ENCODE measurements around the gene FKBP8.
"Not testable (repeated sequence)": the region's sequence is repeated elsewhere in the genome, so short reads cannot be mapped to it uniquely, and the experiment has no call there.

Gene FKBP8

DNA sequence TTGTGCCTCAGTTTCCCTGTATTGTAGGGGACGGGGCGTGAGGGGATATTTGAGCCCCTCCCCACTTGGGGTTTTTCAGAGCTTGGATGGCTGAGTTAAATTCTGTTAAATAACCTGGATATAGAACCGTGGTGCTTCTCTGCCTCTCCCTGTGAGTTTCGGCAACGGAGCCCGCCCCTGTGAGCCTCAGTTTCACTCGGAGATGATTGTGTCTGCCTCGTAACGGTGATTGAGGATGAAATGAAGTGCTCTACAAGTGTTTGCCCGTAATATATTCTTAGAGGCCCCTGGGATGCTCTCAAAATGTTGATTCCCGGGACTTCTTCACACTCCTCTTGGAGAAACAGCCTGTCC, 14.8 kb upstream of the FKBP8 start:
- DNase-seq, result no peak

DNA sequence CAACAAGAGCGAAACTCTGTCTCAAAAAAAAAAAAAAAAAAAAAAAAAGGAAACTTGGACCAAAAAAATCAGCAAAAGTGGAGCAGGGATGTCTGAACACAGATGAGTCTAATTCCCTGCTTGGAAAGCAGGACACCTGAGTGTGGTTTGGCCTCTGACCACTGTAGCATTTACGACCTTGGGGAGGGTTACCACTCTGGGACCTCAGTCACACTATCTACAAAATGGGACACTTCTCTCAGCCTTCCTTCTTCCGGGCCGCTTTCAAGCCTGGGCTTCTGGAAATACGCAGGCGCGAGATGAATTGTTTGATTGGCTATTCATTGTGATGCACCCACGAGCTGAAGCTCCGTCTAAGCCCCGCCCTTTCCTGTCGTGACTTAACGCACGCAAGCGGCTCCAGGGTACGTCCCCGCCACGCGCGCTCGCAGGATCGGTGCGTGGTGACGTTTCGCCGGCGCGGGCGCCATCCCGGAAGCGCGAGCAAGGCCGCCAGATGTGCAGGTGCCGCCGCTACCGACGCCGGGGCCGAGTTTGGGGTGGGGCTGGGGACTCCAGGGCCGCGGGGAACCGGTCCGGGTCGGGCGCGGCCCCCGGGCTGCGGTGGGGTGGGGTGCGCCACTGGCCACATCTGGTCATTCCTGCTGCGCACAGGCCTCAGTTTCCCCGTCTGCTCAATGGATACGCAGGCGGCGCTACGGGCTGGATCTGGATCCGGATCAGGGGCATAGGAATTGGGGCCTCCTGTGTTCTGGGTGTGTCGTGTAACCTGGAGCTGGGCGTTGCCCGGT, 14.2 kb upstream of the FKBP8 start, which contains the start of gene KXD1:
Gene KXD1 (plus strand): TSS at position 460 of the 791 bp plus-strand sequence. CDS start 4,187 bp downstream, outside the sequence.
- peak; percentile 97 for DNase-seq

DNA sequence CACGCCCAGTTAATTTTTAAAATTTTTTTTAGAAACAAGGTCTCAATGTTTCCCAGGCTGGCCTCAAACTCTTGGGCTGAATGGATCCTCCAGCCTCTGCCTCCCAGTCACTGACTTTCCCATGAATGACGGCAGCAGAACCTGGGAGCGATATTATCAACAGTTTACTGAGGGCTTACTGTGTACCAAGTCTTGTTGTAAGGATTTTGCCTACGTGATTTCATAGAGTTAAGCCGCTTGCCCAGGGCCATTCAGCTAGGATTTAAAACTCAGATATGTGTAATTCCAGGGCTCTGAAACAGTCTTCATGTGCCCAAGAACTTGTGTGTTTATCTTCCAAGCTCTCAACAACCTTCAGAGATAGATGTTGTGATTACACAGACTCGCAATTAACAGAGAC, 8.3 kb upstream of the FKBP8 start:
- no peak for DNase-seq

- peak; percentile 65 for DNase-seq
Observed at GRCh38 chr19:18543814-18544475, 572 bp upstream of the FKBP8 start.

DNA sequence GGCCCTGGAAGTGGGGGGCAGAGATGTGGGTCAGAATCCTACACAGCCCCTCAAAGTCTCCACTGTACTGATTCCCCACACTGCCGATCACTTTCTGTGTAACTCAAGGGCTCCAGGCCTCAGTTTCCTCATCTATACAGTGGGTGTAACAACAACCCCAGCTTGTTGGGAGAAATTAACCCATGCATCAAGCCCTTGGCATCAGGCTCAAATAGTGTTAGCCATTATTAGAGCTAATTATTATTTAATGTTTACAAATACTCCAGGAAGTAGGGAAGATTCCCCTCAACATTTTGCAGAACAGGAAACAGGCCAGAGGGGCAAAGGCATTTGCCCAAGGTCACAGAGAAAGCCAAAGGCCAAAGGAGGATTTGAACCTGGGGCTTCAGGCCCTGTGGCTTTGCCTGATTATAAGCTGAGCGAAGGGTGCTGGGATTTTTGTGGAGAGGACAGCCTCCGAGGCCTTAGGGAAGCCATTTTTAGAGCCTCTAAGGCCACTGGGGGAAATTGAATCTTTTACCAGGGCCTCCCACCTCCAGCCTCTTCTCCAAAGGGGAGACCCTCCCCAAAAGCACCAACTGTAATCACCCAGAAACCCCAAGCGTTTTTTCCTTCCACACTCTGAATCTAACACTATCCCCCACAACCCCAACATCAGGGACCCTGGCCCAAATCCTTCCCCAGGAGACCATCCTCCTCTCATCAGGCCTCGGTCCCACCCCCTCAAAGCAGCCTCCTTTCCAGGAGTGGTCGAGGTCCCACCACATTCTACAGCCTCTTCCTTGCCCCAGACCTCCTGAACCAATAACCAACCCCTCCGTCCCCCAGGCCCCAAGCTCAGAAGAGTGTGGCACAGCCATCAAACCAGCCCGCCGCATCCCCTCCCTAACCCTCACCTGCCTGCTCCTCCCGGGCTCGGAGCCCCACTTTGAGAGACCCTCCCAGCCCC, 1.1 kb downstream of the FKBP8 start:
- no peak for DNase-seq

GRCh38 chr19:18541258-18541991, 1.9 kb downstream of the FKBP8 start:
- no peak for DNase-seq

- not testable (repeated sequence) for DNase-seq
Observed at GRCh38 chr19:18540200-18540599, 3.2 kb downstream of the FKBP8 start.

GRCh38 chr19:18539372-18539771, 4.0 kb downstream of the FKBP8 start:
- no peak for DNase-seq

DNA sequence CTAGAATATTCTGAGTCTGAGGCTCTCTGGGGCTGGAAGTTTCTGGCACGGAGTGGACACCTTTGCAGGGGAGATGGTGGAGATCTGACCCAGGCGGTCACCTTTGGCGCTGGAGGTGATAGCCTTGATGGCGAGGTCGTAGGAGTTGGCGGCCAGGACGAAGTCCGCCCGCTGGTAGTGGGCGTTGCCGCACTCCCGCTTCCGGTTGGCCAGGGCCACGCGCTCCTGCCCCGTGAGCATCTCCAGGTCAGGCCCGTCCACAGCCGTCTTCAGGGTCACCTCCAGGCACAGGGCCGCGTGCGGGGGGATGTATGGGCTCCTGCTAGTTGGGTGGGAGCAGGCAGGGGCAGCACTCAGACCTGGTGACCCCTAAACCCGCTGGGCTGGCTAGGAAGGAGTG, 5.3 kb downstream of the FKBP8 start:
- no peak for DNase-seq

DNA sequence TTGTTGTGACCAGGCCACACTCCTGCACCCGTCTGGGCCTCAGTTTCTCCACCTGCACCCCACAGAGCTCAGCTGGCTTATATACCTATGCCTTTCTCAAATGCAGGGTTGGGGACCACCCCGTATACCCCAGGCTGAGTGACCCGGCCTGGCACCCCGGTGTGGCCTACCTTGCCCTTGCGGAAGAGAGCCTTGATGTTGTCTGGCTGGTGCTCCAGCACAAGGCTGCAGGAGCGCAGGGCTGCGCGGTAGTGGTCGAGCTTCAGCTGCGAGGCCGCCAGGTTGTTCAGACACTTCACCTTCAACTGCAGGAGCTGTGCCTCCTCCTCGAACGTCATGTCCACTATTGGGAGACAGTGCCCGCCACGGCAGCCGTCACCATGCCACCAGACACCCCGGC, 5.9 kb downstream of the FKBP8 start:
- DNase-seq, result no peak

GRCh38 chr19:18536475-18536874, 6.9 kb downstream of the FKBP8 start:
- no peak for DNase-seq

GRCh38 chr19:18533058-18533457, 10.3 kb downstream of the FKBP8 start:
- no peak for DNase-seq

DNA sequence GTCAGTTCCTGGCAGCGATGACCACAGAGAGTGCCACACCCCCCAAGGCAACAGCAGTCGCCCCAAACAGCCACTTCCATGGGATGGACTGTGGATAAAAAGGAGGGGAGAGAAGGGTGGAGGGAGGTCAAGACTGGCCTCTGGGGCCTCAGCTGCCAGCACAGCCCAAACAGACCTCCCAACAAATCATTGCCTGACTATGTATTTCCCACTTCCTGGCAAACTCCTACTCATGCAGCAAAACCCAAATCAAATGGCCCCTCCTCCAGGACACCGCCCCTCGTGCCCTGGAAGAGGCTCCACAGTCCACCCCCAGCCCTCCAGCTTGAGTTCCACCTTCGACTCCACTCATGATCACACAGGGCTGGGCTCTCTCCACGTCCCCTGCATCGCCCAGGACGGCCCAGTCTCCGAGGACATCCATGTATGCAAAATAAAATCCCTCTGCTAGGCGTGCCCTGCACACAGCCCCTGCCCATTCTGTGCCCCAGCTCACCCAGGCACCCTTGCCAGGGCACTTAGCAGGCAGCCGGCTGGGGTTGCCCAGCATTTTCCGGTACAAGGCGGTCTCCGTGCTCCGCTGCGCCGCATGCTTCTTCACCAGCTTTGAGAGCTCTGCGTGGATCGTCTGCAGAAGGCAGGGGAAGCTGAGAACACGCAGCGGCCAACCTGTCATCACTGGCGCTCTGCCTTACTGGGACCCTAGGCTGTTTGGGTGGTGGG, 11.0 kb downstream of the FKBP8 start:
- no peak for DNase-seq

- no peak for DNase-seq
Observed at GRCh38 chr19:18531485-18531884, 11.9 kb downstream of the FKBP8 start.

- DNase-seq, result no peak
Observed at GRCh38 chr19:18529782-18530181, 13.6 kb downstream of the FKBP8 start.

GRCh38 chr19:18526316-18526715, 17.1 kb downstream of the FKBP8 start:
- no peak for DNase-seq

DNA sequence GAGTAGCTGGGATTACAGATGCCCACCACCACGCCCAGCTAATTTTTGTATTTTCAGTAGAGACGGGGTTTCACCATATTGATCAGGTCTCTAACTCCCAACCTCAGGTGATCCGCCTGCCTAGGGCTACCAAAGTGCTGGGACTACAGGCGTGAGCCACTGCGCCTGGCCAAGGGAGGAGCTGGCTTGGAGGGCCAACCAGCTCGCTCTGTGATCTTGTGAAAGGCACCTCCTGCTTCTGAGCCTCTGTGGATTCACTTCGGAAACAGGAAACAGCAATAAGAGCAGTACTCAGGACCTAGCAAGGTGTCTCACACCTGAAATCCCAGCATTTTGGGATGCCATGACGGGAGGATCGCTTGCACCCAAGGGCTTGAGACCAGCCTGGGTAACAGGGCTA, 19.5 kb downstream of the FKBP8 start:
- no peak for DNase-seq

DNA sequence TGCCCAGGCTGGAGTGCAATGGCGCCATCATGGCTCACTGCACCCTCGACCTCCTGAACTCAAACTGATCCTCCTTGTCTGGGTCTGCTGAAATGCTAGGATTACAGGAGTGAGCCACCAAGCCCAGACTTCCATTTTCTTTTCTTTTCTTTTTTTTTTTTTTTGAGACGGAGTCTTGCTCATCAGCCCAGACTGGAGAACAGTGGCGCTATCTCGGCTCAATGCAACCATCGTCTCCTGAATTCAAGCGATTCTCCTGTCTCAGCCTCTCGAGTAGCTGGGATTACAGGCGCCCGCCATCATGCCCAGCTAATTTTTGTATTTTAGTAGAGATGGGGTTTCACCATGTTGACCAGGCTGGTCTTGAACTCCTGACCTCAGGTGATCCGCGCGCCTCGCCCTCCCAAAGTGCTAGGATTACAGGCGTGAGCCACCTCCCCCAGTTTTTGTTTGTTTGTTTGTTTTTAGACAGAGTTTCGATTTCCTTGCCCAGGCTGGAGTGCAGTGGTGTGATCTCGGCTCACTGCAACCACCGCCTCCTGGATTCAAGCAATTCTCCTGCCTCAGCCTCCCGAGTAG, 20.4 kb downstream of the FKBP8 start:
- not testable (repeated sequence) for DNase-seq

- peak; percentile 100 for DNase-seq
Observed at GRCh38 chr19:18522124-18522861, 21.1 kb downstream of the FKBP8 start.

GRCh38 chr19:18521692-18522123, 21.7 kb downstream of the FKBP8 start, which contains the start of gene ELL:
Gene ELL, minus strand, starts transcription at chr19:18522070. Its CDS starts 15 bp downstream, at chr19:18522055.
- DNase-seq, result no peak

All from activated CD4-positive, CD25-positive, alpha-beta regulatory T cell treated with anti-CD3 and anti-CD28 coated beads, Interleukin-2, amount 50 U/mL, for 72 hours (primary cell).